Measurements from ENCODE around the gene MAP3K12. TPM values are rescaled to one million over a fixed set of nuclear protein-coding genes. Genes with fewer than 3 reads are reported as not detected.
"Not testable (repeated sequence)": the region's sequence is repeated elsewhere in the genome, so short reads cannot be mapped to it uniquely, and the experiment has no call there.

The MAP3K12 gene
- total RNA-seq, 1 experiment from 2014 or later: 4.6 TPM

- Mint-ChIP-seq H3K4me1 (ENCODE audit: low read depth, unreplicated experiment) (peaks cover 19% of the 10 kb centered on the region), H3K4me3 (ENCODE audit: low read depth, unreplicated experiment) (peak overlapping the region; percentile 82), H3K27ac (ENCODE audit: unreplicated experiment) (peak overlapping the region; percentile 68), H3K36me3 (ENCODE audit: insufficient read depth, unreplicated experiment) (peaks cover 56% of the 10 kb centered on the region), H3K9me3 (ENCODE audit: low read depth, unreplicated experiment) (no peaks in the 10 kb centered on the region), H3K27me3 (ENCODE audit: unreplicated experiment) (no peaks in the 10 kb centered on the region)
- intact Hi-C loops (cut with micrococcal nuclease; ENCODE audit: unreplicated experiment): no loop called here
- CTCF ChIA-PET: interaction anchor here (0.5 to 0.9 kb wide), 5 partner anchors 75 to 291 kb away, joined by 3 to 6 read pairs (median 4); partner anchors contain the start of gene AAAS
- no TSS peak for BruUV-seq (replicated peaks)
- TF ChIP-seq CTCF (IDR thresholded peaks at IDR 0.05; ENCODE audit: unreplicated experiment): peak; percentile 37
- DNase-seq: peak; percentile 79
Observed at GRCh38 chr12:53452159-53453077, 46.8 kb downstream of the MAP3K12 start.

GRCh38 chr12:53451661-53452158 lies 47.5 kb downstream of the MAP3K12 start, which contains the start of gene PCBP2:
PCBP2 (plus strand) TSS chr12:53452102; CDS start chr12:53454801, 2,699 bp downstream.
- intact Hi-C loops (cut with micrococcal nuclease; ENCODE audit: unreplicated experiment): no loop called here
- CTCF ChIA-PET: no interaction called here
- Mint-ChIP-seq H3K27ac (ENCODE audit: unreplicated experiment) (peak within 1 kb of the TSS; percentile 68), H3K4me3 (ENCODE audit: low read depth, unreplicated experiment) (peak within 1 kb of the TSS; percentile 82), H3K4me1 (ENCODE audit: low read depth, unreplicated experiment) (peaks cover 19% of the 10 kb centered on the region), H3K27me3 (ENCODE audit: unreplicated experiment) (no peaks in the 10 kb centered on the region), H3K9me3 (ENCODE audit: low read depth, unreplicated experiment) (no peaks in the 10 kb centered on the region), H3K36me3 (ENCODE audit: insufficient read depth, unreplicated experiment) (peaks cover 52% of the 10 kb centered on the region)
- TF ChIP-seq CTCF (IDR thresholded peaks at IDR 0.05; ENCODE audit: unreplicated experiment): peak; percentile 58
- BruUV-seq (replicated peaks): no TSS peak
- DNase-seq: peak; percentile 95

- no peak for TF ChIP-seq CTCF (IDR thresholded peaks at IDR 0.05; ENCODE audit: unreplicated experiment)
- Mint-ChIP-seq H3K9me3 (ENCODE audit: low read depth, unreplicated experiment) (no peaks in the 10 kb centered on the region), H3K36me3 (ENCODE audit: insufficient read depth, unreplicated experiment) (peaks cover 46% of the 10 kb centered on the region), H3K4me1 (ENCODE audit: low read depth, unreplicated experiment) (peaks cover 19% of the 10 kb centered on the region), H3K4me3 (ENCODE audit: low read depth, unreplicated experiment) (no peak overlapping the region), H3K27ac (ENCODE audit: unreplicated experiment) (no peak overlapping the region), H3K27me3 (ENCODE audit: unreplicated experiment) (no peaks in the 10 kb centered on the region)
- CTCF ChIA-PET: no interaction called here
- DNase-seq: no peak
- intact Hi-C loops (cut with micrococcal nuclease; ENCODE audit: unreplicated experiment): no loop called here
- BruUV-seq (replicated peaks): no TSS peak
Observed at GRCh38 chr12:53450936-53451335, 48.3 kb downstream of the MAP3K12 start.

- DNase-seq; H3K4me3 Mint-ChIP-seq (ENCODE audit: low read depth, unreplicated experiment); H3K9me3 Mint-ChIP-seq (ENCODE audit: low read depth, unreplicated experiment); BruUV-seq (replicated peaks); H3K27me3 Mint-ChIP-seq (ENCODE audit: unreplicated experiment); H3K27ac Mint-ChIP-seq (ENCODE audit: unreplicated experiment); intact Hi-C loops (cut with micrococcal nuclease; ENCODE audit: unreplicated experiment): not testable (repeated sequence)
- CTCF ChIA-PET: interaction anchor here (0.7 kb wide), 1 partner anchor 92 kb away, joined by 5 read pairs; no protein-coding TSS in a partner anchor
- Mint-ChIP-seq H3K4me1 (ENCODE audit: low read depth, unreplicated experiment) (peaks cover 17% of the 10 kb centered on the region), H3K36me3 (ENCODE audit: insufficient read depth, unreplicated experiment) (peaks cover 44% of the 10 kb centered on the region)
Observed at GRCh38 chr12:53444593-53445325, 54.5 kb downstream of the MAP3K12 start.

Data from Calu3 (cell line).